Dermis microvascular lymphatic vessel endothelial cell (primary cell): ENCODE measurements around the gene SLC22A17. TPM values are rescaled to one million over a fixed set of nuclear protein-coding genes. Genes with fewer than 3 reads are reported as not detected.
"Not testable (repeated sequence)": the region's sequence is repeated elsewhere in the genome, so short reads cannot be mapped to it uniquely, and the experiment has no call there.

Experiments used
- DNase-seq, 2 donors: peaks; one replicate each; pipeline versions ENCODE4 v3.0.0 to v3.0.0-alpha.2; 2010; ENCODE audit warnings: low read depth in 2 of 2
- total RNA-seq: library from RNA; depleted of rRNA; stranded (reverse); fragments of >200 nt; gene quantifications from 2 replicates; pipeline ENCODE4 v1.2.1, GENCODE V29; 2014

SLC22A17 gene
- total RNA-seq: 0.13 and 0.38 TPM in 2 replicates

- peak in 1 of 2 donors; percentile 54 for DNase-seq
Observed at GRCh38 chr14:23352506-23353432, at the start of gene SLC22A17. Gene SLC22A17, minus strand, starts transcription at chr14:23352887.

GRCh38 chr14:23401291-23401690 is 48.6 kb upstream of the SLC22A17 start:
- no peak for DNase-seq

- not testable (repeated sequence) for DNase-seq
Observed at GRCh38 chr14:23400496-23401149, 47.9 kb upstream of the SLC22A17 start.

DNA sequence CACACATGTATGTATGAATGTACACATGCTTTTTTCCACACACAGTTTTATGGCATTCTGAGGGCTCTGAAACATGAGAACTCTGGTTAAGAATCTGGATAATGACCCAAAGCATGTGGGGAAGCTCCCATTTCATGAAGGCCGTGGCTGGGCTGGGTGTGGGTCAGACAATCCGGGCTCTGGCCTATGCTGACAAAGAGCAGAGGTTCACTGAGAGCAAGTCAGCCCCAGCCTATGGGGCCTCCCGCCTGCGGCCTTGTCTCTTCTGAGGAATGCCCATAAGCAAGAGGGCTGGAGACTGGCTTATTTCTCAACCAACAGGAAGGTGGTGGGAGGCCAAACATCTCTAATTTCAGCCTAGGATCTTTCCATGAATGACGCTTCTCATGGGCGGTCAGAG is 46.9 kb upstream of the SLC22A17 start:
- no peak for DNase-seq

DNA sequence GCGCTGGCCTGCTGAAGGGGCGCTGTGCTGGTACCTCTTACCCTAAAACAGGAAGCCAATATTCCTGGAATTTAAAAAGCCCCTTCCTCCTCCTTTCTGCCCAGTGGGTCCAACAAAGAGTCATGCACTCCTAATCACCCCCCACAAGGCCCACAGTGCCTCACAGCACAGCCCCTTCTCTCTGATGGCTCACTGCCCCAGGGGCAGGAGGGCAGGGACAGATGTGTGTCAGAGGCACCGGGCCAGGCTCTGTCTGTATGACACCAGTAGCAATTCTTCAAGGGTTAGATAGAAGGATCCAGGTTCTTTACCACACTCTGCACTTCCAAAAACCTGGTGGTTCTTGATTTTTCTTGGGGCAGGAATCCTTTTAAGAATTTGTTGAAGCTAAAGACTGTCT is 46.4 kb upstream of the SLC22A17 start:
- no peak for DNase-seq

DNA sequence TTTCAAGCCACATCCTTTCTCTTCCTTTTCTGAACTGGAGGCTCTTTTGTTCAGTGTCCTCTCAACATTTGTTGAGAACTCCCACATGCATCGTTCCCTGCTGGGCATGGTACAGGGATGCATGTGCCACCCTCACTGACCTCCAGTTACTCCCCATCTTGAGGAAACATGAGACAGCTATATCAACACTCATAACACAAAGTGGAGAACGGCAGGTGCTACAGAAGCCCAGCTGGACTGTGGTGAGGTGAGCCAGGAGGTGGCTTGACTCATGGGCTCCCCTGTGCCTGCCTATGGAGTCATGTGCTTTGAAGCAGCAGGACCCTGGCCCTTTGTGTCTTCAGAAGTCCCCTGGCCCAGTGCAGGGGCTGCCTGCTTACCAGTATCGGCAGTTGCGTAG is 45.7 kb upstream of the SLC22A17 start:
- no peak for DNase-seq

DNA sequence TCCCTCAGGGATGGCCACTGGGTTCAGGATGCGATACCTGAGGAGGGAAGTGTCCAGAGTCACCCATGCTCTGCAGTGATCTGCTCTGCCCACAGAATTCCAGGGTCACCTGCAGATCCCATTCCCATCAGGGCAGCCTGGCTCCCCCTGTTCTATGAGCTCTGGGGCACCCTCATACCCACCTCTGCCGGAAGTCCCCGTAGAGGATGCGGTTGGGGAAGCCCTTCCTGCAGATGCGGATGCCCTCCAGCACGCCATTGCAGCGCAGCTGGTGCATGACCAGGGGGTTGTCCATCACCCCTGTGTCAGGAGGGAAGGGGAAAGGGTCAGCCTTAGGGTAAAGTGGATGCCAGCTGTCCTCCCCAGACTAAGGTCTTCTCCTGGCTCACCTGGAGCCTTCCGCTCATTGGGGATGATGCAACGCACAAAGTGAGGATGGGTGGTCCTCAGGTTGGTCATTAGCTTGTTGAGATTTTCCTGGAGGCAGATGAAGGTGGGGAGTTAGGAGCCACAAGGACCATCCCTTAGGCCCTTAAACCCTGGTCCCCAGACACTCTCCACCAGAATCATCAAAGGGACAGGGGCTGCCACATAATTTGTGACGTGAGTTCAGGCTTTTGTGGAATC is 44.2 kb upstream of the SLC22A17 start:
- DNase-seq: no peak

DNA sequence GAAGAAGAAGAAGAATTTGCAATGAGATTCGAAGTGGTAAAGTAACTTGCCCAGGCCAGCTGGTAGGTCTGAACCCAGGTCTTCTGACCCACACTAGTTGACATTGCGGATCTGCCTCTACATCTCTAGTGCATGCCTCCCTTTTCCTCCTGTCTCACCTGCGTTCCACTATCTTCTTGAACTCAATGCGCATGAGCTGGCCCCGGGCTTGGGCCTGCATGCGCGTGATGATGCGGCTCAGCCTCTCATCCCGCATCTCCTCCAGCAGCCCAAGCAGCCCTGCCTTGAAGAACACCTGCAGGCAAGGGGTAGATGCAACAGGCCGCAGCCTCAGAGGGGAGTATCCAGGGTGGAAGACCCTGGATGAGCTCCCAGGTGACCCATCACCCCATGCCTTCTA is 43.4 kb upstream of the SLC22A17 start:
- no peak for DNase-seq

DNA sequence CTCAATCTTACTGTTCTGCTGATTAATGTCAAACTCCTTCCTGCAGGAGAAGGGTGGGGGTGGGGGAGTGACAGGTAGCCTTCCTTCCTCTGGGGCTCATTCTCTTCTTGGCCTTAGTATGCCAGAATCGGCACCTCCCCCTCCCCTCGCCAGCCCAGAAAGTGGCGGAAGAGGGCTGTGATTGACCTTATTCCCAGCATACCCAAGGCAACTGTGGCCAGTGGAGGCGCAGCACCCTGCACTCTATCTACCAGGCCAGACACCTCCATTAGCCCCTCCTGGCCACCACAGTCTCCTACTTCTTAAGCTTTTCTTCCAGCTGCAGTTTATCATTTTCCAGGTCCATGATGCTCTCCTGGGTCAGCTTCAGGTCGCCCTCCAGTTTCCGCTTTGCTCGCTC is 39.9 kb upstream of the SLC22A17 start:
- no peak for DNase-seq

GRCh38 chr14:23389871-23390270 is 37.2 kb upstream of the SLC22A17 start:
- not testable (repeated sequence) for DNase-seq

- DNase-seq: no peak
Observed at GRCh38 chr14:23389396-23389795, 36.7 kb upstream of the SLC22A17 start.

DNA sequence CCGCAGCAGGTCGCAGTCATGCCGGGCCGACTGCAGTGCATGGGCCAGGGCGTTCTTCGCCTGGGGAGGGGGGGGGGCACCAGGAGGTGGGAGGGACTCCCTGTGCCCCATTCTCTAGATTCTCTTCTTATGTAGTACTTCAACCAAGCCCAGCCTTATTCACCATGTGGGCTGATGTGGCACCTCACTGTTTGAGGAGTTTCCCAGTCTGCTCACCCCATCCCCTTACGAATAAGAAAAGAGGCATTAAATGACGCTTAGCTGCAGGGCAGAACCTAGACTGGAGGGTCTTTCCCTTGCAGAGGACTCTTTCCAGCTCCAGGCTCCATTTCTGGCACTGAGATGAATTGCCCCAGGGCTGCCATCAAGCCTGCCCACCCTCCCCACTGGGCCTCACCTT is 36.3 kb upstream of the SLC22A17 start:
- DNase-seq: no peak

GRCh38 chr14:23387916-23388882 is 35.5 kb upstream of the SLC22A17 start:
- DNase-seq: no peak

GRCh38 chr14:23386999-23387398 is 34.3 kb upstream of the SLC22A17 start:
- no peak for DNase-seq

DNA sequence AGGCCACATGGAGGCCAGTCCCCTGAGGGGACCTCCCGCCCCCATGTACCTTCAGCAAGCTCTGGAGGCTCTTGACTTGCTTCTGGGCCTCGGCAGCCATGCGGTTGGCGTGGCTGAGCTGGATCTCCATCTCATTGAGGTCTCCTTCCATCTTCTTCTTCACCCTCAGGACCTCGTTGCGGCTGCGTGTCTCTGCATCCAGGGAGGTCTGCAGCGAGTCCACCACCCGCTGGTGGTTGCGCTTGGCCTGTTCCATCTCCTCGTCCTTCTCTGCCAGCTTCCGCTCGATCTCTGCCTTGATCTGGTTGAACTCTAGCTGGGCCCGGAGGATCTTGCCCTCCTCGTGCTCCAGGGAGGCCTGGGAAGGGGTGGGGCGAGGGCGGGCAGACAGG is 33.6 kb upstream of the SLC22A17 start:
- DNase-seq: not testable (repeated sequence)

DNA sequence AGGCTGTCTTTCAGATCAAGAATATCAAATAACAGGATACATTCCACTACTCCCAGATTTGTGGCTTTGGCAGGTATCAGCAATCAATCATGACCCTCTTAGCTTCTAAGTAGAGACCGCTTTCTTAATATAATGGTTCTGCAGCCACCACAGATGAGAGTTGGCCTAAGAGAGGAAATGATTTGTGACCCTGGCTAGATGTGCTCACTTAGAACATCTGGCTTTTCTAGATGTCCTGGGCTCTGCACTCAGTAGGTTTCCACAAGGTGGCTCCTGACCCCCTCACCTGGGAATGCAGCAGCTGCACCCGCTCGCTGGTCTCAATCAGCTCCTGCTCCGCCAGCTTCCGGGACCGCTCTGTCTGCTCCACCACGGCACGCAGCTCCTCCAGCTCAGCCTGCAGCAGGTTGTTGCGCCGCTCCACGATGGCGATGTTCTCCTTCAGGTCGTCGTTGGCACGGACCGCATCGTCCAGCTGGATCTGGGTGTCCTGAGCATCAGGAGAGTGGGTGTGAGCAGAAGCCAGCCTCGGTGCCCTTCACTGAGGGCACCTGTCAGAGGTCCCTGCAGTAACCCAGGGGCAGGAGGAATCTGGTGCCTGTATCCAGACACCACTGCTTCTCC is 33.1 kb upstream of the SLC22A17 start:
- no peak for DNase-seq

DNA sequence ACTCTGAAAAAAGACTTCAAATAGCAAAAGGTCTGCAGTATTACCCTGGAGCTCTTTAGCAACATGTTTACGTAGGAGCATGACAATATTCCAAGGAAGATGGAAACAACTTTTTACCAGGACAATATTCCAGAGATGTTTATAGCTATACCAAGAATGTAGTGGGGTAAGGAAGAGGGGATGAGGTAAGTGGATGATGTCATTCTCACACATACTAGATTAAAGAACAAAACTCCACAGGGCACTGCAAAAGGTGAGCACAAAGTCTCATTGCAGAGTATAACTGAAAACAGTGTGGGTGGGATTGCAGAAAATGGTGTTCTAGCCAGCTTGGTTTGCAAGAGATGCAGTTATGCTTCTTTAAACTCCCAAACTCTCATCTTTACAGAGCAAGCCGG is 32.6 kb upstream of the SLC22A17 start:
- DNase-seq: no peak

GRCh38 chr14:23384364-23385080 is 31.8 kb upstream of the SLC22A17 start:
- DNase-seq: no peak

- no peak for DNase-seq
Observed at GRCh38 chr14:23382731-23383440, 30.2 kb upstream of the SLC22A17 start.
